ENCODE results near the gene PNMA6E.
A peak's percentile ranks its signal among the peaks of the same experiment; 100 is the strongest.

PNMA6E gene

GRCh38 chrX:153421856-153422255, 20.7 kb upstream of the PNMA6E start:
- H3K27ac Mint-ChIP-seq, result no peak overlapping the region
- no peaks in the 10 kb centered on the region for H3K36me3 Mint-ChIP-seq (ENCODE audit: low read depth)
- no peak for DNase-seq (ENCODE audit: low spot score)
- no peaks in the 10 kb centered on the region for H3K9me3 Mint-ChIP-seq
- no peaks in the 10 kb centered on the region for H3K27me3 Mint-ChIP-seq (ENCODE audit: low read depth)
- H3K4me1 Mint-ChIP-seq (ENCODE audit: low read depth), result no peaks in the 10 kb centered on the region
- no peak overlapping the region for H3K4me3 Mint-ChIP-seq

DNA sequence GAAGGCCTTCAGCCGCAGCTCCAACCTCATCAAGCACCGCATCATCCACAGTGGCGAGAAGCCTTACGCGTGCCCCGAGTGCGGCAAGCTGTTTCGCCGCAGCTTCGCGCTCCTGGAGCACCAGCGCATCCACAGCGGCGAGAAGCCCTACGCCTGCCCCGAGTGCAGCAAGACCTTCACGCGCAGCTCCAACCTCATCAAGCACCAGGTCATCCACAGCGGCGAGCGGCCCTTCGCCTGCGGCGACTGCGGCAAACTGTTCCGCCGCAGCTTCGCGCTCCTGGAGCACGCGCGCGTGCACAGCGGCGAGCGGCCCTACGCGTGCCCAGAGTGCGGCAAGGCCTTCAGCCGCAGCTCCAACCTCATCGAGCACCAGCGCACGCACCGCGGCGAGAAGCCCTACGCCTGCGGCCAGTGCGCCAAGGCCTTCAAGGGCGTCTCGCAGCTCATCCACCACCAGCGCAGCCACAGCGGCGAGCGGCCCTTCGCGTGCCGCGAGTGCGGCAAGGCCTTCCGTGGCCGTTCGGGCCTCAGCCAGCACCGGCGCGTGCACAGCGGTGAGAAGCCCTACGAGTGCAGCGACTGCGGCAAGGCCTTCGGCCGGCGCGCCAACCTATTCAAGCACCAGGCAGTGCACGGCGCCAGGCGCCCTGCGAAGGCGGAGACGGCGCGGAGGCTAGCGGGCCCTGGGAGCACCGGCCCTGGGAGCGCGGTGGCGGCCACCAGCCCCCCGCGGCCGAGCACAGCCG, 19.9 kb upstream of the PNMA6E start:
- no peak for DNase-seq (ENCODE audit: low spot score)
- no peaks in the 10 kb centered on the region for H3K27me3 Mint-ChIP-seq (ENCODE audit: low read depth)
- H3K36me3 Mint-ChIP-seq (ENCODE audit: low read depth), result no peaks in the 10 kb centered on the region
- H3K9me3 Mint-ChIP-seq, result no peaks in the 10 kb centered on the region
- H3K27ac Mint-ChIP-seq, result no peak overlapping the region
- no peaks in the 10 kb centered on the region for H3K4me1 Mint-ChIP-seq (ENCODE audit: low read depth)
- H3K4me3 Mint-ChIP-seq, result no peak overlapping the region

DNA sequence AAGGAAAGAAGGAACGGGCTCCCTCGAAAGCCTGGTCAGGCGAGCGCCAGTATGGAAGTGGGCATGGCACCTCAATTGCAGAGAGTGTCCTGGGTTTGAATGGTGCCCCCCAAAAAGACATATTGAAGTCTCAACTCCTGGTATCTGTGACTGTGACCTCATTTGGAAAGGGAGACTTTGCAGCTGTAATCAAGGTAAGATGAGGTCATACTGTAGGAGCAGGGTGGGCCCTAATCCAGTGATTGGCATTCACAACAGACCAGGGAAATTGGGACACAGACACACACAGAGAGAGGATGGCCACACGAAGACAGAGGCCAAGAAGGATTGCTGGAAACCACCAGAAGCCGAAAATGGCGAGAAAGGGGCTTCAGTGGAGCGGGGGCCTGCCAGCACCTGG, 16.5 kb upstream of the PNMA6E start:
- Mint-ChIP-seq H3K4me3 (no peak overlapping the region), H3K9me3 (no peaks in the 10 kb centered on the region), H3K27me3 (ENCODE audit: low read depth) (no peaks in the 10 kb centered on the region), H3K27ac (no peak overlapping the region), H3K36me3 (ENCODE audit: low read depth) (no peaks in the 10 kb centered on the region), H3K4me1 (ENCODE audit: low read depth) (no peaks in the 10 kb centered on the region)
- DNase-seq (ENCODE audit: low spot score), result no peak

DNA sequence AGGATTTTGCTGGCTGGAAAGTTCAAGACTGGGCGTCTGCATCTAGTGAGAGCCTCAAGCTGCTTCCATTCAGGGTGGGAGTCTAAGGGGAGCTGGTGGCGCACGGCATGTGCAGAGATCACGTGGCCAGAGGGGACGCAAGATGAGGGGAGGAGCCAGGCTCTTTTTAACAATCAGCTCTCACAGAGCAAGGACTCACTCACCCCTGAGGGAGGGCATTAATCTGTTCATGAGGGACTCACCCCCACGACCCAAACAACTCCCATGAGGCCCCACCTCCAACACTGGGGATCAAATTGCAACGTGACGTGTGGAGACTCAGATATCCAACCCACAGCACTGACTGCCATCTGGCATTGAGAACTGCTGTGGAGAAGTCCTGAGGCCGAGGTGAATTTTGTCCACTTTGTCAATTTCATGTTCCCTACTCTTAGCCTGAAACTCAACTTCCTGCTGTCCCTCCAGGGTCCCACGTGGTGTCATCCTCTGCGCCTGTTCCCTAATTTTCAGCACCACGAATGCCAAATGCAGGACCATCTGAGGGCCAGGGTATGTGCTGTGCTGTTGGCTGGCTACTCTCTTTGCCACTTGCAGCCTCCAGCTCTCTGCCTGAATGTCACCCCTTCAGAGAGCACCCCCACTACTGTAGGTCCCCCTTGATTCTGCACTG, 15.8 kb upstream of the PNMA6E start:
- peaks cover 7% of the 10 kb centered on the region for H3K4me1 Mint-ChIP-seq (ENCODE audit: low read depth)
- DNase-seq (ENCODE audit: low spot score), result no peak
- H3K27me3 Mint-ChIP-seq (ENCODE audit: low read depth), result peaks cover 3% of the 10 kb centered on the region

GRCh38 chrX:153414856-153415510, 13.8 kb upstream of the PNMA6E start:
- DNase-seq (ENCODE audit: low spot score), result no peak
- no peaks in the 10 kb centered on the region for H3K9me3 Mint-ChIP-seq
- H3K27me3 Mint-ChIP-seq (ENCODE audit: low read depth), result peaks cover 3% of the 10 kb centered on the region
- H3K27ac Mint-ChIP-seq, result no peak overlapping the region
- H3K4me3 Mint-ChIP-seq, result no peak overlapping the region
- peaks cover 8% of the 10 kb centered on the region for H3K4me1 Mint-ChIP-seq (ENCODE audit: low read depth)
- no peaks in the 10 kb centered on the region for H3K36me3 Mint-ChIP-seq (ENCODE audit: low read depth)

More for the DNA sequence above, 15.8 kb upstream of the PNMA6E start:
- no peak overlapping the region for H3K4me3 Mint-ChIP-seq
- no peaks in the 10 kb centered on the region for H3K36me3 Mint-ChIP-seq (ENCODE audit: low read depth)
- no peaks in the 10 kb centered on the region for H3K9me3 Mint-ChIP-seq
- H3K27ac Mint-ChIP-seq, result no peak overlapping the region

- peaks cover 3% of the 10 kb centered on the region for H3K27me3 Mint-ChIP-seq (ENCODE audit: low read depth)
- peaks cover 8% of the 10 kb centered on the region for H3K4me1 Mint-ChIP-seq (ENCODE audit: low read depth)
- DNase-seq (ENCODE audit: low spot score), result no peak
- H3K9me3 Mint-ChIP-seq, result no peaks in the 10 kb centered on the region
- H3K36me3 Mint-ChIP-seq (ENCODE audit: low read depth), result no peaks in the 10 kb centered on the region
- no peak overlapping the region for H3K4me3 Mint-ChIP-seq
- H3K27ac Mint-ChIP-seq, result no peak overlapping the region
Measured at GRCh38 chrX:153413731-153414130, 12.6 kb upstream of the PNMA6E start.

DNA sequence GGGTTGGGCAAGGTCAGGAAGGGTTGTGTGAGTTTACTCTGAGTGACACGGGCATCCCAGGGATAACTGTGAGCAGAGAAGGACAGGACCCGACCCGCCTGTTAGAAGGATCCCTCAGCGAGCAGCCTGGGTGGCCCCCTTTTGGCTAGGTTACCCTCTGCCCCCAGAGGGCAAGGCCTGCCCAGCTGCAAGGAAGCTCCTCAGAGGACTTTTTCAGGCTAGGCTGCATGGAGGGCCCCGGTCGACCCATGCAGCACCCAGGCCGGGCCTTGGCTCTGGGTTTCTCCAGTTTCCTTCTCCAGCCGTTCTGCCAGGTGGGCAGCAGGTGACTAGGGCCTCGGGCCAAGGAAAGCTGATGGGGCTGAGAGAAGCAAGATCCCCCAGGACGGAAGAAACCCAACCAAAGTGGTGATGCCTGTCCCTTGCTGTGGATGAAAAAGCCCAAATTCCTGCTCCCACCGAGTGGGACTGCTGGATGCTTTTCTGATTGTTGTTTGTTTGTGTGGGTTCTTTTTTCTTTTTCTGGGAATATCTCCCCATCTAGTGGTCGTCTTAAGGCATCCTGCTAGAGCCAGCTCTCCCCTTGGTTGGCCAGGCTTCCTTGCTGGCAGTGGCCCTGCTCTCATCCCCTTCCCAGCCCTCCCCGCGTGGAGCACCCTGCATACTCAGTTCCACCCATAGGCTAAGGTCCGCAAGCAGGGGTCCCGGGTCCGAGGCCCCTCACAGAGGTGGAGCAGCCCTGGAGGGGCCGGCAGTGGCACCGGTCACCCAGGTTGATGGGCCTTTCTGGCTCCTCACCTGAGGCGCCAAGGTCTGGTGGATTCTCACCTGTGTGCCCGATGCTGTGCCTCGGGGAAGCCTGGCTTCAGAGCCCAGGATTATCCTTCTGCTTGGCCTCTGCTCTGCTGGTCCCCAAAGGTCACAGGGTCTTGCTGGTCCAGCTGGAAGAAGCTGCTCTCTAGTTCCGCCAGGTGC, 11.9 kb upstream of the PNMA6E start:
- no peak for DNase-seq (ENCODE audit: low spot score)
- Mint-ChIP-seq H3K9me3 (no peaks in the 10 kb centered on the region), H3K36me3 (ENCODE audit: low read depth) (no peaks in the 10 kb centered on the region), H3K4me1 (ENCODE audit: low read depth) (peaks cover 8% of the 10 kb centered on the region), H3K27me3 (ENCODE audit: low read depth) (peaks cover 3% of the 10 kb centered on the region), H3K4me3 (no peak overlapping the region), H3K27ac (no peak overlapping the region)

GRCh38 chrX:153411988-153412574, 10.9 kb upstream of the PNMA6E start:
- peak overlapping the region; percentile 76 for H3K4me3 Mint-ChIP-seq
- H3K27me3 Mint-ChIP-seq (ENCODE audit: low read depth), result peaks cover 3% of the 10 kb centered on the region
- H3K9me3 Mint-ChIP-seq, result no peaks in the 10 kb centered on the region
- H3K36me3 Mint-ChIP-seq (ENCODE audit: low read depth), result no peaks in the 10 kb centered on the region
- no peak overlapping the region for H3K27ac Mint-ChIP-seq
- peaks cover 8% of the 10 kb centered on the region for H3K4me1 Mint-ChIP-seq (ENCODE audit: low read depth)
- no peak for DNase-seq (ENCODE audit: low spot score)

- Mint-ChIP-seq H3K4me1 (ENCODE audit: low read depth) (peaks cover 8% of the 10 kb centered on the region), H3K36me3 (ENCODE audit: low read depth) (no peaks in the 10 kb centered on the region), H3K27ac (no peak within 1 kb of the TSS), H3K27me3 (ENCODE audit: low read depth) (peaks cover 3% of the 10 kb centered on the region), H3K9me3 (no peaks in the 10 kb centered on the region), H3K4me3 (peak within 1 kb of the TSS; percentile 76)
- DNase-seq (ENCODE audit: low spot score), result peak; percentile 28
Measured at GRCh38 chrX:153411255-153411987, 10.3 kb upstream of the PNMA6E start, which contains the start of gene ZFP92. ZFP92 (plus strand) TSS chrX:153411472; CDS start chrX:153418323, 6,851 bp downstream.

GRCh38 chrX:153410888-153411254, 9.7 kb upstream of the PNMA6E start:
- Mint-ChIP-seq H3K27ac (no peak overlapping the region), H3K27me3 (ENCODE audit: low read depth) (peaks cover 3% of the 10 kb centered on the region), H3K36me3 (ENCODE audit: low read depth) (no peaks in the 10 kb centered on the region), H3K4me1 (ENCODE audit: low read depth) (peaks cover 8% of the 10 kb centered on the region), H3K9me3 (no peaks in the 10 kb centered on the region), H3K4me3 (peak overlapping the region; percentile 45)
- no peak for DNase-seq (ENCODE audit: low spot score)

DNA sequence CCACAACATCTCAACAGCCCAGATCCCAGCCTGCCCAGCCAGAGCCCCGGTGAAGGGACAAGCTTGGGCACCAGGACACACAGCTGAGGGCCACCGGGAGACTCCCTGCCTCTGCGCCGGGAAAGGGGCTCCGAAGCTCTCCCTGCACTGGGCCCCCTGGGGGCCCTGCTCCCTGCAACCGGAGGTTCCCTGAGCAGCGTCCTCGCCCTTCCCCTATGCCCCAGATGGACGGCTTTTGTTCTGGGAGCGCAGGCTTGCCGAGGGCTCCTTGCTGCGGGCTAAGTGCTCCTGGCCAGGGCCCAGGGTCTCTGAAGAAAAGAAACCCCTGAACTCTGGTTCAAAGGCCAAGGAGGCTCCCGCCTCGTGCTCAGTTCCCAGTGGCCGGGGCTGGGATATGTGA, 9.2 kb upstream of the PNMA6E start:
- H3K36me3 Mint-ChIP-seq (ENCODE audit: low read depth), result no peaks in the 10 kb centered on the region
- H3K27ac Mint-ChIP-seq, result no peak overlapping the region
- no peaks in the 10 kb centered on the region for H3K9me3 Mint-ChIP-seq
- no peak overlapping the region for H3K4me3 Mint-ChIP-seq
- DNase-seq (ENCODE audit: low spot score), result no peak
- peaks cover 3% of the 10 kb centered on the region for H3K27me3 Mint-ChIP-seq (ENCODE audit: low read depth)
- H3K4me1 Mint-ChIP-seq (ENCODE audit: low read depth), result peaks cover 8% of the 10 kb centered on the region

DNA sequence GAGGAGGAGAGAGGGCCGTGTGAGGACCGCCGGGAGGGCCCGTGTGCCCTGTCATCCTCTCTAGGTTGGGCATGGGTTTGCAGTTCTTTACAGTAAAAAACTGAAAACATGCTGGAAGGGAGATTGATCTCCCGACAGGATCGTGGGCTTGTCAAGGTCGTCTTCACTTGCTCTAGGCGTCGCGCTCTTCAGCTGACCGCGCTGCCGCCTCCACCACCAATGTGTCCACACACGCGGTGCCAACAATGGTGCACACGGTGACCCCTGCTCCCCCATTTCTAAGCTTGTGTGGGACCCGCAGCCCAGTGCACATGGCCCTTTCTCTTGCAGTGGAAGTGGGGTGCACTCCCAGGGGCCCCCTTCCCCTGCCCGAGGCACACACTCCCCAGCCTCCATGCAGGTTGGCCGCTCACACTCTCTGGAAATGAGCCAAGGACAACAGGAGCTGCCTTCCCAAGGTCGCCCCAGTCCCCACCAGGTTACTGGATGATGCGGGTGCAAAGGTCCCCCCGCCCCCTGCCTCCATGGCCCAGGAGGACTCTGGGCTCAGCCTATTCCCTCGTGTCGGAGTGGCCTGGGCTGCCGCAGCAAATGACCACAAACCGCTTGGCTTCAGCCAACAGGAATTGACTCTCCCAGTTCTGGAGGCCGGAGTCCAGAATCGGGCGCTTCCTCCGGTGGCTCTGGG, 8.4 kb upstream of the PNMA6E start:
- Mint-ChIP-seq H3K4me1 (ENCODE audit: low read depth) (peaks cover 8% of the 10 kb centered on the region), H3K27me3 (ENCODE audit: low read depth) (peaks cover 4% of the 10 kb centered on the region), H3K9me3 (no peaks in the 10 kb centered on the region), H3K27ac (no peak overlapping the region), H3K4me3 (no peak overlapping the region), H3K36me3 (ENCODE audit: low read depth) (no peaks in the 10 kb centered on the region)
- DNase-seq (ENCODE audit: low spot score), result no peak

Data from T-helper 2 cell treated with Interferon-gamma antibody and Interleukin-4, amounts not matched to agents 5 μg/mL and 100 μg/mL, for 36 hours (primary cell).